ENCODE measurements around the gene GTF2F1.
"Not testable (repeated sequence)": the region's sequence is repeated elsewhere in the genome, so short reads cannot be mapped to it uniquely, and the experiment has no call there.

GTF2F1 gene, protein sequence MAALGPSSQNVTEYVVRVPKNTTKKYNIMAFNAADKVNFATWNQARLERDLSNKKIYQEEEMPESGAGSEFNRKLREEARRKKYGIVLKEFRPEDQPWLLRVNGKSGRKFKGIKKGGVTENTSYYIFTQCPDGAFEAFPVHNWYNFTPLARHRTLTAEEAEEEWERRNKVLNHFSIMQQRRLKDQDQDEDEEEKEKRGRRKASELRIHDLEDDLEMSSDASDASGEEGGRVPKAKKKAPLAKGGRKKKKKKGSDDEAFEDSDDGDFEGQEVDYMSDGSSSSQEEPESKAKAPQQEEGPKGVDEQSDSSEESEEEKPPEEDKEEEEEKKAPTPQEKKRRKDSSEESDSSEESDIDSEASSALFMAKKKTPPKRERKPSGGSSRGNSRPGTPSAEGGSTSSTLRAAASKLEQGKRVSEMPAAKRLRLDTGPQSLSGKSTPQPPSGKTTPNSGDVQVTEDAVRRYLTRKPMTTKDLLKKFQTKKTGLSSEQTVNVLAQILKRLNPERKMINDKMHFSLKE

GRCh38 chr19:6393074-6393982 is at the start of gene GTF2F1:
GTF2F1 (minus strand) TSS chr19:6393164; CDS start chr19:6392995, 169 bp downstream.
- peak; percentile 71 for DNase-seq

GRCh38 chr19:6442087-6442688 is 49.2 kb upstream of the GTF2F1 start:
- no peak for DNase-seq

DNA sequence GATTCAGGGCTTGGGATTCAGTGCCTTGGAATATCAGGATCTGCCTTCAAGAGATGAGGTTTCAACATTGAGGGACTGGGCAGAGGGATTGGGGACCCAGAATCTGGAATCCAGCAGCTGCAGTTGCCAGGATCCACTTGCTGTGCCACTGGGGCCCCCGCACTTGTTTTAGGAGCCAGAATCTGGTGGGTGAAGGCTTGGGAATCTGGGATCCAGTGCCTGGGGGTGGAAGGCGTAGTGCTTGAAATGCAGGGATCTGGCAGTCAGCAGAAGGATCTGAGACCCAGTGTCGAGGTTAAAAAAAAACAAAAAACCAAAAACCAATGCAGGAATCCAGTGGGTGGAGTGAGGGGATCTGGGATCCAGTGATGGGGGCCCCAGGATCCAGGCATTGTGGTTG is 47.9 kb upstream of the GTF2F1 start:
- no peak for DNase-seq

- no peak for DNase-seq
Measured at GRCh38 chr19:6439743-6440142, 46.8 kb upstream of the GTF2F1 start.

DNA sequence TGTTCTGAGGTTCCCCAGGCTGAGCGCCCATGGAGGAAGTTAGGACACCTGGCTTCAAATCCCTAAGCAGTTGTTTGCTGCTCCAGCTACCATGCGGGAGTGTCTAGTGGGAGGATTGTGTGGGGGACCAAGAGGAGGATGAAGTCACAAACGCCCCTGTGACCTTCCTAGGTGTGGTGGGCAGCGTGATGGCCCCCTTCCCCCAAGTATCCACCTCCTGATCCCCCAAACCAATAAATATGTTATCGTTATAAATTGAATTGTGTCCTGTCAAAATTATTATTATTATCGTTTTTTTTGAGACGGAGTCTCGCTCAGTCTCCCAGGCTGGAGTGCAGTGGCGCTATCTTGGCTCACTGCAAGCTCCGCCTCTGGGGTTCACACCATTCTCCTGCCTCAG is 40.7 kb upstream of the GTF2F1 start, which contains the start of gene SLC25A41:
Gene SLC25A41 (minus strand): TSS at position 101 of the 400 bp plus-strand sequence. CDS start 70 bp downstream, at position 31.
- DNase-seq = no peak

DNA sequence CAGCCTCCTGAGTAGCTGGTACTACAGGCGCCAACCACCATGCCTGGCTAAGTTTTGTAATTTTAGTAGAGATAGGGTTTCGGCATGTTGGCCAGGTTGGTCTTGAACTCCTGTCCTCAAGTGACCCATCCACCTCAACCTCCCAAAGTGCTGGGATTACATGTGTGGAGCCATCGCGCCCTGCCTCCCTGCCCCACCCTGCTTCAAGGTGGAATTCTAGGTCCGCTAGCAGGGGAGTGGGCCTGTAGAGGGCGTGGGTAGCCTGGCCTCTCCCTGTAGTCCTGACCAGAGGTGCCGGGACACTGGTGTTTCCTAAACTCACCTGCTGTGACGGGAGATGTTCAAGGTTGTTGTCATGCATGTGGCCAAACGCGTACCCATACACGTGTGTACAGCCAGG is 40.2 kb upstream of the GTF2F1 start:
- DNase-seq = no peak

DNA sequence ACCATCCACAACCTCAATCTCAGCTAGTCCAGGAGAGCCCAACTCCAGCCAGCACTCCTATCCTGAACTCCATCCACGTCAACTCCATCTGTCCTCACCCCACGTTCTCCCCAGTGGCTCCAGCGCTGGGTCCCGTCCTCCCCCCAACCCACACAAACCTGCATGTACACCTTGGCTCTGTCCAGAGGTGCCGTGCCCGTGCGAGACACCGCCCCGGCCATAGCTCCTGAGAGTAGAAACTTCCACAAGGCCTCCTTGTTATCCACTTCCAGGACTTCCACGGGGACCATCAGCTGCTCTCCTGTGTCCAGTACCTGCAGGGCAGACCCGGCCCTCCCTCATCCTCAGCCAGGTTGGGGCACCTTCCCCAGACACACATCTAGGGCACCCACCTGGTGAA is 38.9 kb upstream of the GTF2F1 start:
- DNase-seq = no peak

GRCh38 chr19:6429419-6430221 is 36.7 kb upstream of the GTF2F1 start:
- DNase-seq = no peak

DNA sequence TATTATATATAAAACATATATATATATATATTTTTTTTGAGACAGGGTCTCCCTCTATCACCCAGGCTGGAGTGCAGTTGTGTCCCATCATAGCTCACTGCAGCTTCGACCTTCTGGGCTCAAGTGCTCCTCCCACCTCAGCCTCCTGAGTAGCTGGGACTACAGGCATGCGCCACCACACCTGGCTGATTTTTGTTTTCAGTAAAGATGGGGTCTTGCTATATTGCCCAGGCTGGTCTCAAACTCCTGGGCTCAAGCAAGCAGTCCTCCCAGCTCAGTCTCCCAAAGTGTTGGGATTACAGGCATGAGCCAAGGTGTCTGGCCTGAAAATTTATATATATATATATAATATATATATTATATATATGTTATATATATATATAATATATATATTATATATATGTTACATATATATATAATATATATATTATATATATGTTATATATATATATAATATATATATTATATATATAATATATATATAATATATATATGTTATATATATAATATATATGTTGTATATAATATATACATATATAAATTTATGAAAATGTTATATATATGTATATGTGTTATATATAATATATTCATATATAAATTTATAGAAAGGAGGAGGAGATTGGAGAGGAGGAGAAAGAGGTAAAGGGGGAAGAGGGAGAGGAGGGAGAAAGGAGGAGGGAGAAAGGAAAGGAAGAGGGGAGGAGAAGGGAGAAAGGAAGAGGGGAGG is 35.9 kb upstream of the GTF2F1 start:
- DNase-seq = not testable (repeated sequence)

DNA sequence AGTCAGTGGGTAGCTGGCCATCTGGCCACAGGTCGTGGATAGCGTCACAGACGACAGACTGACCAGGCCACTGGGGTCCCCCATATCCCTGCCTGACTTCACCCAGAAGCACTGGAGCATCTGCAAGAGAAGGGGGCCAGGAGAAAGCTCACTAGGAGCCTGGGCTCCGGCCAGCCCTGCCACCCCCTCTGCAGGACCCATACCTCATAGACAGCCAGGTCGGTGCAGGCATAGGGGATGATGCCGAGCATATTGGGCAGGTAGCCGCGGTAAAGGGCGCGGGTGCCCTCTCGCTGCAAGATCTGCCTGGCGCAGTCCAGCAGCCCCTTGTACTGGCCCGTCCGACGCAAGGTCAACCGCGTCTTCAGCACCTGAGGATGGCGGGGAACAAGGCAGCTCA is 34.2 kb upstream of the GTF2F1 start:
- DNase-seq = no peak

DNA sequence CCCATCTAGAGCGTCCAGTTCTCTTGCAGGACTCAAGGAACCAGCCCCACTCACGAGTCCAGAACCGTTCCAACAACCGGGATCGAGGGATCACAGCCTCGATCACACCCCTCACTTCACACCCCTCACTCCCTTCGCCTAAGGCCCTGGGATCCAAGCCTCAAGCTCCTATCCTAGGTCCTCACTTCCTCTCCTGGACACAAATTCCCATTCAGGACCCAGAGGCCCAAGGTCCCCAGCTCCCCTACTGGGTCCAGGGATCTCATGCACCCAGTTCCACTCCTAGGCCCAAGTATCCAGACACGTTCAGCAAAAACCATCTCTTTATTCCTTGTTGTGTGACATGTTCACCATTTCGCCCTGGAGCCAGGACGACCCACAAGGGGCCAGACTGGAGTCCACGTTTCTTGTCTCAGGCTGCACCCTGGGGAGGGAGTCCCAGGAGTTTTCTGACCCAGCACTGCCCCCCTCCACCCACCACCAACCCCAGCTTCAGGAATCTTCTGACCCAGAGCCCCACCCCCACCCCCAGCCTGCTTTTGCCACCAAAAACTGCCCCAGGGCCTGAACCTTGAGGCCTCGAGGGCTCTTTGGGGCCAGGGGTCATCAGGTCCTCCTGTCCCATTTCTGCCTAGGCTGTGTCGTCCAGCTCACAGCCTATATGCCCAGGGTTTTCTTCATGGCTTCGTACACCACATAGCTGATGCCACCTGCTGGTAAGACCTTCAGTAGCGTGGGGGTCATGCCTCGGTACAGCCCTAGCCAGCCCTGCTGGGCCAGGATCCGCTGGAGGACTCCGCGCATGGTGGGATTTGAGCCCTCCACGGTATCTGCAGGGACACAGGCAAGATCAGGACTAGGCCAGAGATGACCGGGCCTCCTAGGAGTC is 33.0 kb upstream of the GTF2F1 start:
- no peak for DNase-seq

GRCh38 chr19:6424939-6425731 is 32.2 kb upstream of the GTF2F1 start:
- DNase-seq = peak; percentile 99

GRCh38 chr19:6424195-6424938 is 31.4 kb upstream of the GTF2F1 start, which contains the start of gene KHSRP:
KHSRP (minus strand) TSS chr19:6424811; CDS start chr19:6424701, 110 bp downstream.
- no peak for DNase-seq

DNA sequence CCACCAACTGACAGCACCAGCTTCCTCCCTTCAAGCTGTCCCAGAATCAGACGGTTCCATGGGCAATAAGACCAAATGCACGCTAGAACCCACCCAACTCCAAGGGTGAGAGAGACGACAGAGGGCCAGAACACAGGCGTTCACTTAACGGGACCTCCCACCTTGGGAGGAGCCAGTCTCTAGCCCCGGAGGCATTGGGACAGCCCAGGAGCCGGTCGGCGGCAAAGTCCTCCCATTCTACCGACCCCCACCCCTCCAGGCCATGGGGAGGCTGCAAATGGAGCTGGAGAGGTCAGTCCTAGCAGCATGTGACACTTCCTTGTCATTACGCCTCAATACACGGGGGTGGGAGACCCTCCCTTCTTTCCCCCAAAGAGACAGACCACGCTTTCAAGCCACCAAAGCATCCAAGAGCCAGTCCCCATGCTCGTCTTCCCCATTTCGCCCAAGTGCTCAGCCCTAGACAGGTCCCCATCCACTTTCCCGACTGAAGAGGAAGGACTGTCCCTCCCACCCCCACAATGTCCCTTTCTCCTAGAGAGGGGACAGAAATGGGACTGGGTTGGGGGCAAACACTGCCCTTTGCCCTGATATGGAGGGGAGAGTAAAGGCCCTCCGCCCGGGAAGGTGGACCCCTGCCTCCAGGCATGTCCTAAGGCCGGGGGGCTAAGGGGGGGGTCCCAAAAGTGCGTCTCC is 30.7 kb upstream of the GTF2F1 start:
- no peak for DNase-seq

DNA sequence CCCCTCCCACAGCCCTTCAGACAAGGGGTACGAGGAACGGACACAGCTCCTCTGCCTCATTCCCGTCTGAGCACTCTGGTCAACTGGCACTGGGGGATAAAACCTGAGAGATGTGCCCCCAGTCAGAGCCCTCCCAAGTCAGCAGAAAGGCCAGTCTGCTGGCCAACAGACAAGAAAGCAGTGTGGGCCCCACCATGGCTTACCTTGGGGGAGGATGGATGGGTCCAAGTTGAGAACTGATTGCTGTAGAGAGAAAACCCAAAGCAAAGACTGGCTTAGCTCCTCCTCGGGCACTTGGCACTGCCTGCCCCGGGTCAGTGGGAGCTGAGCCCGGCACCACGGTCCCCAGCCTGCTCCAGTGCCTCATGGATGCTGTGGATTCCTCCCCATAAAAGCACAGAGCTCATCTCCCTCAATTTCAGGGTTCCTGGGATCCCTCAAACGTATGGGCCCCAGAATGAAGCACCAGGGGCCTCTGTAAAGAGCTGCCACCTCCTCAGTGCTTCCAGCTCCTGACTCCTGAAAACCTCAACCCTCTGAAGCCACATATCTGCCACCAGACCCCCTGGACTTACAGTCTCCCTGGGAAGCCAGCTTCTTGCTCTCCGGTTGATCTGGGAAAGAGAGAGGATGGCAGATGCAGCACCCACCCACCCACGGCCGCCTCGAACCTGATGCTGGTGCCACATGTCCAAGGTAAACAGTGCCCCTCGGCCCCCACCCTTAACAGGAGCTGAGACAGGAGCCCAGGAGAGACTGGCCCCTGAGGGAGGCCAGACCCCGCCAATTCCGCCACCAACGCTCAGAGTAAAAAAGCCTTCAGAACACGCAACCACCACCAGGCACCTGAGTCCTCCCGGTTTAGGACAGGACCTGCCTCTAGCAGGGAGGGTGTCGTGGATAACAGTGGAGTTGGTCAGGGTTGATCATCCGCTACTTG is 28.4 kb upstream of the GTF2F1 start:
- DNase-seq = no peak

GRCh38 chr19:6418562-6418932 is 25.6 kb upstream of the GTF2F1 start:
- DNase-seq = no peak
